ENCODE results near the gene BNIP3. TPM values are rescaled to one million over a fixed set of nuclear protein-coding genes. Genes with fewer than 3 reads are reported as not detected.

Gene BNIP3
- total and polyA plus RNA-seq, 2 experiments from 2014 or later: 82.4 to 112 TPM

DNA sequence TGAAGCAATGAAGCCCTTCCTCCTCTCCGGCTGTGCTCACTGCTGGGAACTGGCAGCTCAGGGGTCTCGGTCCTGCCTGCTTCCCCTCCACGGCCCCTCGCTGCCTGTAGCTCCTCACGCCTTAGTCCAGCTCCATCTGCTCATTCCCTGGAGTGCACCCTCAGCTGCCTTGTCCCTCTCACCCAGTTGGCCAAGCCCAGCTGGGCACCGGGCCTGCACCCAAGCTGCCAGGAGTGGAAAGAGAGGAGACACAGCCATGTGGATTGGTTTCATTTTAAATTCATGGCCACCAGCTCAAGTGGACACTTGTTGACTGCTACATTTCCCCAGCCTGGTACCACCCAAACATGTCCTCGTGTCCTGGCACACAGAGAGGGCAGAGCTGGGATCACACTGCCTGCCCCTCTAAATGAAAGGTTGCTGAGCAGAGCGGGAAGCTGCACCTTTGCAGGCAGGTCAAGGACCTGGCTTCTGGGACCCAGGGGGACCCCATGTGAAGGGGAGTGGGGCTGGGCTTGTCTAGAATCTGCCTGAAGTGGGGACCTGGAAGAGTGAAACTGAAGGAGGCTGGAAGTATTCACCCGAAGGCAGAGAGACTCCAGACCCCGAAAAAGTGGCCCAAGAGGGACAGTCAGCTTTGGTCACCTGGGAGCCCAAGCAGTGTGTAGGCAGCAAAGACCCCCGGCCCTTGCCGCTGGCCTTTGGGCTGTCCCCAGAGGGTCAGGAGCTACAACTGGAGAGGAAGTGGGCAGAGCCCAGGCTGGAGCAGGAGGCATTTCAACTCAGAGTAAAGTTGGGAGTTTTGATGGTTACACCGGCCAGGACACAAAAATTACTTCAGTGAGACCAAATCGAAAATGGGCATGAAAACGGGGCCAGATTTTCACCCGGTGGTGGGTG is 15.0 kb upstream of the BNIP3 start:
- H3K9me3 ChIP-seq (ENCODE audit: low read depth): no peaks in the 10 kb centered on the region
- H3K27me3 ChIP-seq: no peaks in the 10 kb centered on the region
- no peak overlapping the region for H3K4me3 ChIP-seq
- H3K27ac ChIP-seq: peak overlapping the region; percentile 71
- WGBS (ENCODE audit: low lambda C conversion rate, missing lambda C conversion rate): 91% methylated on average over 16 of the region's 16 CpGs
- no peak for TF ChIP-seq EZH2phosphoT487 (IDR thresholded peaks at IDR 0.05; ENCODE audit: low read depth, severe bottlenecking, unreplicated experiment)
- TF ChIP-seq EZH2 (IDR thresholded peaks at IDR 0.05; ENCODE audit: borderline replicate concordance): no peak
- TF ChIP-seq CTCF (IDR thresholded peaks at IDR 0.05; ENCODE audit: poor library complexity): no peak
- H3K9me2 ChIP-seq (replicated peaks; ENCODE audit: insufficient read depth): no peaks in the 10 kb centered on the region
- no peak for DNase-seq (ENCODE audit: low spot score)
- H4K20me1 ChIP-seq (ENCODE audit: insufficient read depth, poor library complexity, severe bottlenecking): no peaks in the 10 kb centered on the region
- H3K79me2 ChIP-seq: no peaks in the 10 kb centered on the region
- peaks cover 21% of the 10 kb centered on the region for H3K4me1 ChIP-seq (ENCODE audit: insufficient read depth)
- H3K4me2 ChIP-seq: peak overlapping the region; percentile 62
- H2AFZ ChIP-seq: no peak overlapping the region
- H3K36me3 ChIP-seq (replicated peaks; ENCODE audit: insufficient read depth, low read depth): no peaks in the 10 kb centered on the region

DNA sequence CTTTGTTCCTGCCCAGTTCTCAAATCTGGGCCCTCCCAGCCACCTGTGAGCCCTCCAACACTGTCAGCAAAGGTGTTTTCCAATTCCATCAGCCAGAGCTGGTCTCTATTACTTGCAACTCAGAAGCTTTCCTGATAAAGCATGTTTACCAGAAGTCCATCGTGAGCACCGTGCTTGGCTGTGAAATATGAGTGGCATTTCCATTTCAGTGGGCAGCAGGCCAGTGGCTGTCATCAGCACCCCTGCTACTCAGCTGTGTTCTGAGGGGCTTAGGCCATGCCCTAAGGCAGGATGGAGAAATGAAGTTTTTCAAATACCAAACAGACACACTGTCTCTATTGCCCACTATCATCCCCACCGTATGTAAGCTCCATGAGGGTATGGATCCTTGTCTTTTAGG is 12.7 kb upstream of the BNIP3 start:
- 57% methylated on average over 3 of the region's 3 CpGs for WGBS (ENCODE audit: low lambda C conversion rate, missing lambda C conversion rate)

GRCh38 chr10:131993275-131993674 is 11.6 kb upstream of the BNIP3 start:
- 90% methylated on average over 14 of the region's 14 CpGs for WGBS (ENCODE audit: low lambda C conversion rate, missing lambda C conversion rate)
- DNase-seq (ENCODE audit: low spot score): no peak

More for the DNA sequence above, 12.7 kb upstream of the BNIP3 start:
- Histone ChIP-seq H3K27me3 (no peaks in the 10 kb centered on the region), H3K36me3 (replicated peaks; ENCODE audit: insufficient read depth, low read depth) (no peaks in the 10 kb centered on the region), H3K9me3 (ENCODE audit: low read depth) (no peaks in the 10 kb centered on the region), H3K27ac (no peak overlapping the region), H4K20me1 (ENCODE audit: insufficient read depth, poor library complexity, severe bottlenecking) (no peaks in the 10 kb centered on the region), H2AFZ (no peak overlapping the region), H3K4me3 (no peak overlapping the region), H3K4me1 (ENCODE audit: insufficient read depth) (peaks cover 21% of the 10 kb centered on the region), H3K79me2 (no peaks in the 10 kb centered on the region), H3K9me2 (replicated peaks; ENCODE audit: insufficient read depth) (no peaks in the 10 kb centered on the region), H3K4me2 (no peak overlapping the region)
- DNase-seq (ENCODE audit: low spot score): no peak
- no peak for TF ChIP-seq EZH2phosphoT487 (IDR thresholded peaks at IDR 0.05; ENCODE audit: low read depth, severe bottlenecking, unreplicated experiment)
- TF ChIP-seq EZH2 (IDR thresholded peaks at IDR 0.05; ENCODE audit: borderline replicate concordance): no peak
- no peak for TF ChIP-seq CTCF (IDR thresholded peaks at IDR 0.05; ENCODE audit: poor library complexity)

More at GRCh38 chr10:131993275-131993674, 11.6 kb upstream of the BNIP3 start:
- H3K4me2 ChIP-seq: no peak overlapping the region
- no peaks in the 10 kb centered on the region for H3K36me3 ChIP-seq (replicated peaks; ENCODE audit: insufficient read depth, low read depth)
- H3K27me3 ChIP-seq: no peaks in the 10 kb centered on the region
- H3K4me3 ChIP-seq: no peak overlapping the region
- TF ChIP-seq EZH2phosphoT487 (IDR thresholded peaks at IDR 0.05; ENCODE audit: low read depth, severe bottlenecking, unreplicated experiment): no peak
- no peak for TF ChIP-seq EZH2 (IDR thresholded peaks at IDR 0.05; ENCODE audit: borderline replicate concordance)
- no peak for TF ChIP-seq CTCF (IDR thresholded peaks at IDR 0.05; ENCODE audit: poor library complexity)
- H3K27ac ChIP-seq: no peak overlapping the region
- no peaks in the 10 kb centered on the region for H4K20me1 ChIP-seq (ENCODE audit: insufficient read depth, poor library complexity, severe bottlenecking)
- peaks cover 12% of the 10 kb centered on the region for H3K4me1 ChIP-seq (ENCODE audit: insufficient read depth)
- H3K79me2 ChIP-seq: no peaks in the 10 kb centered on the region
- no peak overlapping the region for H2AFZ ChIP-seq
- no peaks in the 10 kb centered on the region for H3K9me2 ChIP-seq (replicated peaks; ENCODE audit: insufficient read depth)
- no peaks in the 10 kb centered on the region for H3K9me3 ChIP-seq (ENCODE audit: low read depth)

Measured in hepatocyte (in vitro differentiated cells).